WERI-Rb-1 (cell line): ENCODE data around the gene GET3.

Experiments
- DNase-seq: peaks from one replicate; pipeline ENCODE4 v3.0.0-alpha.2; 2020
- H3K27ac ChIP-seq: fragments of 250-450 bp; sonication (Bioruptor Pico); 2 replicates; pipeline ENCODE4 v1.5.1; 2020; ENCODE audit warnings: mild to moderate bottlenecking, moderate library complexity
- H3K27me3 ChIP-seq: fragments of 250-450 bp; sonication (Bioruptor Pico); 2 replicates; pipeline ENCODE4 v1.5.1; 2021; ENCODE audit warnings: mild to moderate bottlenecking, low read depth, moderate library complexity; ENCODE audit not compliant: insufficient read depth, severe bottlenecking
- H3K36me3 ChIP-seq: fragments of 250-450 bp; sonication (Bioruptor Pico); 2 replicates; pipeline ENCODE4 v1.5.1; 2020; ENCODE audit warnings: mild to moderate bottlenecking, moderate library complexity
- H3K4me3 ChIP-seq: 2 replicates; pipeline ENCODE4 v1.5.1; 2011; ENCODE audit warnings: low read depth, mild to moderate bottlenecking, control low read depth, low read length
- H3K9me3 ChIP-seq: fragments of 250-450 bp; sonication (Bioruptor Pico); 2 replicates; pipeline ENCODE4 v1.5.1; 2021; ENCODE audit warnings: mild to moderate bottlenecking, moderate library complexity; ENCODE audit not compliant: severe bottlenecking
- TF ChIP-seq, protein P1 (sequence below): IDR thresholded peaks from 2 replicates; pipeline ENCODE4 v1.5.1; 2011; ENCODE audit warnings: low read depth, mild to moderate bottlenecking, control low read depth, inconsistent platforms, low read length

GET3 gene

DNA sequence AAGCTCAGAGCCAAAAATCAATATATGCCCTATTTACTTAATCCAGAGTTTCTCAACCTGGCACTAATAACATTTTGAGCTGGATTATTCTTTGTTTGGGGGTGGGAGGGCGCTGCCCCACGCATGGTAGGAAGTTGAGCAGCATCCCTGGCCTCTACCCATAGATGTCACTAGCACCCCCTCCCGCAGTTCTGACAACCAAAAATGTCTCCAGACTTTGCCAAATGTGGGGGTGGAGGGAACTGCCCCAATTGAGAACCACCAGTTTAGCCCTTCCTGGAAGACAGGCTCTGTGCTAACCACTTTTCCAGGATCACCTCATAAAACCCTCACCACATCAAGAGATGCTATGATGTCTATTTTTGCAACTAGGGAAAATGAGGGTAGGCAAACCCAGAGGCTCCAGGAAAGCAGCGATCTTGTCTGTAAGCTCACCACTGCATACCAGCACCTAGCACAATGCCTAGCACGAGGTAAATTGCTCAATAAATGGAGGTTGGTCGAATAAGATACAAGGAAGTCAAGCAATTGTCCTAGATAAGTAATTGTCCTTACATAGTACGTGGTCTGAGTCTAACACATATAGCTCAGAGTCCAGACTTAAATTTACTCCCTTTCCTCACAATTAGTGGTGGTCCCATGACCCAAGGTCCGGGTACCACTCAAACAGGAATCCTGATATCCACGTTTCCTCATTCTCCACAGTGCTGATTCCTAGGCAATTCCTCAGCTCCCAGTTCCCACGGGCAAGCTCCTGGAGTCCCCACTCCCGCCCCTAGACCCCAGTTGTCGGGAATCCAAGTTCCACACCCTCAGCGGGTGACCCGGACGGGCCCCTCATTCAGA lies 3.7 kb upstream of the GET3 start:
- H3K9me3 ChIP-seq: no peaks in the 10 kb centered on the region
- H3K27me3 ChIP-seq: no peaks in the 10 kb centered on the region
- peaks cover 48% of the 10 kb centered on the region for H3K36me3 ChIP-seq
- peak overlapping the region; percentile 97 for H3K27ac ChIP-seq
- H3K4me3 ChIP-seq: peak overlapping the region; percentile 89
- peak; percentile 58 for DNase-seq
- TF ChIP-seq, protein P1, sequence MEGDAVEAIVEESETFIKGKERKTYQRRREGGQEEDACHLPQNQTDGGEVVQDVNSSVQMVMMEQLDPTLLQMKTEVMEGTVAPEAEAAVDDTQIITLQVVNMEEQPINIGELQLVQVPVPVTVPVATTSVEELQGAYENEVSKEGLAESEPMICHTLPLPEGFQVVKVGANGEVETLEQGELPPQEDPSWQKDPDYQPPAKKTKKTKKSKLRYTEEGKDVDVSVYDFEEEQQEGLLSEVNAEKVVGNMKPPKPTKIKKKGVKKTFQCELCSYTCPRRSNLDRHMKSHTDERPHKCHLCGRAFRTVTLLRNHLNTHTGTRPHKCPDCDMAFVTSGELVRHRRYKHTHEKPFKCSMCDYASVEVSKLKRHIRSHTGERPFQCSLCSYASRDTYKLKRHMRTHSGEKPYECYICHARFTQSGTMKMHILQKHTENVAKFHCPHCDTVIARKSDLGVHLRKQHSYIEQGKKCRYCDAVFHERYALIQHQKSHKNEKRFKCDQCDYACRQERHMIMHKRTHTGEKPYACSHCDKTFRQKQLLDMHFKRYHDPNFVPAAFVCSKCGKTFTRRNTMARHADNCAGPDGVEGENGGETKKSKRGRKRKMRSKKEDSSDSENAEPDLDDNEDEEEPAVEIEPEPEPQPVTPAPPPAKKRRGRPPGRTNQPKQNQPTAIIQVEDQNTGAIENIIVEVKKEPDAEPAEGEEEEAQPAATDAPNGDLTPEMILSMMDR: peak; percentile 68

DNA sequence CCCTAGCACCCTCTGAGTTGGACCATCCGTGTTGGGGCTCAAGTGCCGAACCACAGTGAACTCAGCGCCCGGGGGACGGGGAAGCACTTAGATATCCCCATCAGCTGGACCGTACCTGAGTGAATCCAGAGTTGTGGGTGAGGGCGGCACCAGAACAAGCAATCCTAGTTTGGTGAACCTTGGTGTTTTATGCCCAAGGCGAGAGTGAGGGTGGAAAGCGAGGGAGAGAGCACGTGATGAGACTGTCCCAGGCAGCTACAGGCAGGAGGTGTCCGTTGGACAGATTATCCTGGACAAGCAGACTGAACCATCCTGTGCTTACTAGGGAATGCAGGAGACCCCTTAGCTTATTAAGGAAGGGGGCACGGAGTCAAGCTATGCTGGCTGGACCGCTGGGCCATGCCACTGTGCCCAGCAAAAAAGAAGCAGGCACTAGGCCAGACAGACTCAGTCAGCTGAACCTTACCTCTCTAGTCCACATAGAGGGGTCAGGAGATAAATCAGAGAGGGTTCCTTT lies 596 bp downstream of the GET3 start:
- Histone ChIP-seq H3K4me3 (peak overlapping the region; percentile 96), H3K9me3 (no peaks in the 10 kb centered on the region), H3K27me3 (no peaks in the 10 kb centered on the region), H3K36me3 (peaks cover 42% of the 10 kb centered on the region), H3K27ac (peak overlapping the region; percentile 100)
- TF ChIP-seq, protein P1: no peak
- DNase-seq: no peak

DNA sequence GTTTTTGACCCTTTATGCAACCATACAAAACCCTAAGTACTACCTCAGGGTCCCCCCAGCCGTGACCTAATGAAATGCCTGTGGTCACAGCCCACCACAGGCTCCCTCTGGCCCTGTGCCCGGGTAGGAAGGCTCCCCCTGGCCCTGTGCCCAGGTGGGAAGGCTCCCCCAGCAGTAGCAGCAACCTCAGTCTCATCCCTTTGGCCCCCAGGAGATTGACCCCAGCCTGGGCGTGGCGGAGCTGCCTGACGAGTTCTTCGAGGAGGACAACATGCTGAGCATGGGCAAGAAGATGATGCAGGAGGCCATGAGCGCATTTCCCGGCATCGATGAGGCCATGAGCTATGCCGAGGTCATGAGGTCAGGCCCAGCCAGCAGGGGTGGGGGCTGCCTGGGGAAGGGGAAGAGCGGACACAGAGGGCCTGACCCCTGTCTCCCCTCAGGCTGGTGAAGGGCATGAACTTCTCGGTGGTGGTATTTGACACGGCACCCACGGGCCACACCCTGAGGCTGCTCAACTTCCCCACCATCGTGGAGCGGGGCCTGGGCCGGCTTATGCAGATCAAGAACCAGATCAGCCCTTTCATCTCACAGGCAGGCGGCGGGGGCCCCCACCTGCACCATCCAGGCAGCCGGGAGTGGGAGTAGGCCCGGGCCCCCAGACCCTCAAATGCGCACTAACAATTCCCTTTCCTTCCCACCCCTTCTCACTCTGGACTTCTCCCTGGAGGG lies 8.0 kb downstream of the GET3 start:
- H3K9me3 ChIP-seq: no peaks in the 10 kb centered on the region
- no peak overlapping the region; the same call in 1 of the 2 replicates for H3K27ac ChIP-seq
- TF ChIP-seq, protein P1: no peak
- no peaks in the 10 kb centered on the region for H3K27me3 ChIP-seq
- peaks cover 59% of the 10 kb centered on the region for H3K36me3 ChIP-seq
- H3K4me3 ChIP-seq: no peak overlapping the region
- DNase-seq: no peak

GRCh38 chr19:12748489-12748888 lies 11.2 kb downstream of the GET3 start:
- peak; percentile 84 for DNase-seq
- peak overlapping the region; percentile 57 for H3K27ac ChIP-seq
- TF ChIP-seq, protein P1: no peak

GRCh38 chr19:12749938-12750521 lies 12.7 kb downstream of the GET3 start:
- Histone ChIP-seq H3K4me3 (no peak overlapping the region), H3K27ac (no peak overlapping the region), H3K27me3 (no peaks in the 10 kb centered on the region), H3K9me3 (no peaks in the 10 kb centered on the region), H3K36me3 (peaks cover 30% of the 10 kb centered on the region)
- no peak for DNase-seq
- TF ChIP-seq, protein P1: no peak

More at GRCh38 chr19:12748489-12748888, 11.2 kb downstream of the GET3 start:
- H3K36me3 ChIP-seq: peaks cover 40% of the 10 kb centered on the region
- no peak overlapping the region for H3K4me3 ChIP-seq
- H3K9me3 ChIP-seq: no peaks in the 10 kb centered on the region
- no peaks in the 10 kb centered on the region for H3K27me3 ChIP-seq
